GM18499 (cell line): Measurements from ENCODE around the gene FNDC10.
A peak's percentile ranks its signal among the peaks of the same experiment; 100 is the strongest.
"Not testable (repeated sequence)": the region's sequence is repeated elsewhere in the genome, so short reads cannot be mapped to it uniquely, and the experiment has no call there.

Experiments
- ATAC-seq: cut with Tn5 transposase; IDR thresholded peaks from one replicate; pipeline ENCODE4 v1.9.1; 2021; ENCODE audit warnings: moderate number of reproducible peaks; ENCODE audit not compliant: insufficient read depth, unreplicated experiment

FNDC10 gene

DNA sequence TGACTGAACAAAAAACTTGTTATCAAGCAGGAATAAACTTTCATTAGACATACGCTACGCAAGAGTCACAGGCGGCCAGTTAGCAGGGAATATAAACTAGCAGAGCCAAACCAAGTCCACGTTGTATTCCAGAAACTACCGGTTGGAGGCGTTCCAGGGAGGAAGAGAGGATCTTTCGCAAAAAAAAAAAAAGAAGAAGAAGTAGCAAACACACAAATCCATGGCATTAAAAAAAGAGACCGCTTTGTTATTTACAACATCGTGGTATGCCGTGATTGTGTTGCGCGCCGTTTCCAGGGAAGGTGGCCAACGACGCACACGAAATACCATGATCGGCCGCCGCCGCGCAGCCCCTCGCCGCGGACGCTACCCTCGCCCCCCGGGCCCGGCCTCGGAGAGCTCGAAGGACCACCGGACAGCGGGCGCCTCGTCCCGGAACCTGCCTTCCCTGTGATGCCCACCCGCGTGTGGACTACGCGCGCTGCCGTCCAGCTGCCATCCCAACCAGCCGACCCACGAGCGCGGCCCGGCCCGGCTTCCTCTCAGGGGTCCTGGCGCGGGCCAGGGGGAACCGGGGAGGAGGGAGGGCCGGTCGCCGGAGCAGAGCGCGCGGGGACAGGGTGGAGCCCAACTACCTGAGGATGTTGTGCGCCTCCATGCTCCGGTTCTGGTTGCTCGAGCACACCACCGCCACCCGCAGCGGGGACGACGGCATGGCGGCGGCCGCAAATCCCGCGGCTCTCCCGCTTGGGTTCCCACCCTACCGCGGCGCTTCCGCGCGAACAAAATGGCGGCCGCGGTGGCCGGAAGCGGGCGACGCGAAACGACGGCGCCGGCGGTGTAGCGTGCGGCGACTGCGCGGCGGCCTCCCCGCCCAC is 25.9 kb downstream of the FNDC10 start:
- peak; percentile 27 for ATAC-seq

DNA sequence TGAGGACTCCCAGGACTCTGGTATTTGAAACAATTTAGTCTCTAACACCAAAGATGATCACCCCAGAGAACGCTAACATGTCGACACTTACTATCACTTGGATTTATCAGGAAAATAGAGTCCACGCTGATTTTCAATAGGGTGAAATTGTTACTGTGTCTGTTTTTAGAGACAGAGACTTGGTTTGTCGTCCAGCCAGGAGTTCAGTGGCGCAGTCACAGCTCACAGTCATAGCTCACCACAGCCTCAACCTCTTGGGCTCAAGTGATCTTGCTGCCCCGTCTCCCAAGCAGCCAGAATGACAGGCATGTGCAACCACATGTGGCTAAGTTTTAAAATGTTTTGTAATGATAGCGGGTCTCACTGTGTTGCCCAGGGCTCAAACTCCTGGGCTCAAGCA is 30.6 kb downstream of the FNDC10 start:
- no peak for ATAC-seq

DNA sequence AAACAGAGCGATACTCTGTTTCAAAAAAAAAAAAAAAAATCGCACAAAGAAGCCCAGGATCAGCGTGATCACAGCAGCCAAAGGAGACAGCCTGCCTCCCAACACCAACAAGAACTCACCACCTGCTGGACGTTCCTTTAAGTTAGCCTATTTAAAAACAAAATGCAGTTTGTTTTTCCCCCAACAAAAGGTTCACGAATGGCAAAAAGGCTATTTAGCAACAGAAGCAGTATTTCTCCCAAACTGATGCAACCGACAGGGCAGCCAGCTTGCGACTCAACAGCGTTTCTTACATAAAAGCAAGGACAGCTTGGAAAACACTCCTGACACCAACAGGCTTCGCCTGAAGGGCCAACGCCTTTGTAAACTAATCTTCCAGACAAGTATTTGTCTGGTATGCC is 32.0 kb downstream of the FNDC10 start:
- ATAC-seq: no peak

GRCh38 chr1:1567152-1567875 is 32.6 kb downstream of the FNDC10 start:
- ATAC-seq: no peak

- no peak for ATAC-seq
Measured at GRCh38 chr1:1565340-1565739, 34.6 kb downstream of the FNDC10 start.

- no peak for ATAC-seq
Measured at GRCh38 chr1:1564268-1564667, 35.7 kb downstream of the FNDC10 start.

GRCh38 chr1:1563688-1564087 is 36.2 kb downstream of the FNDC10 start:
- no peak for ATAC-seq

DNA sequence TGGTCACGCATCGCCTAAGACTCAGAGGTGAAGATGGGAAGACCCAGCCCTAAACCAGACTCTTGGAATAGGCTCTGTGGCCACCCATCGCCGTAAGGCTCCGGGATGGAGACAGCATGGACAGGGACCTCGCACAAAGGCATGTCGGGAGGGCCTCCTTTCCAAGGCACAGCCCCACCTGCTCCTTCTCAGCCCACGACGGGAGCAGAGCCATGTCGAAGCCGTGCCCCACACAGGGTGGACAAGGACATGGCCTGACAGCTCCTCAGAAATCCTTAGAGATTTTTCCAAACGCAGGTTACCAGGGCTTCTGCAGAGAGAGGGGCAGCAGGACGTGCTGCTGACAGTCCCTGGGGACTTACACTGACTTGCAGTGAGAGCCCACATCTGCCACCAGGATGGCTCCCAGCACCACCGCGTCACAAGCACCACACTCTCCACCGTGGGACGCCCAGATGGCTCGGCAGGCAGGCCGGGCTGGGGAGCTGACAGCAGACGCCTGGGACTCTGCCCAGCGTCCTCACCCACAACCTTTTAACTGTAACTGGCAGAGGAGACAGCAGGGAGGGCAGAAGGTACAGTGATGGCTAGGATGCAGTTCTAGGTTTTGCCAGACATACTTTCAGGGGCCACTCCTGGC is 37.3 kb downstream of the FNDC10 start:
- no peak for ATAC-seq

GRCh38 chr1:1561801-1562470 is 38.0 kb downstream of the FNDC10 start:
- no peak for ATAC-seq

GRCh38 chr1:1560178-1560577 is 39.8 kb downstream of the FNDC10 start:
- ATAC-seq: no peak

DNA sequence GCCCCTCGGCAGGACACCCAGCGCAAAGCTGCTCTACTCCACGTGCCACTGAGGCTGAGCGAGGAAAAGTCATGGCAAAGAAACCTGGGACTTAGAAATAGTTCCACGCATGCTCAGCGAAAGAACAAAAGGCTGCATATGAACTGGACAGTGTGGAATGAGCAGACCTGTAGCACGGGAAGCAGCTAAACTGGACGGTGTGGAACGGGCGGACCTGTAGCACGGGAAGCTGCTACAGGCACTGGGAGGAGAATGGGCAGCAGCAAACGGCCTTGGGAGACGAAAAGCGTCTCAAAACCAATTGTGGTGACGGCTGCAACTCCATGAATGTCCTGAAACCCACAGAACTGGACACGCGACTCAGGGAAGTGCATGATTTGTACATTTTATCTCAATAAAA is 40.9 kb downstream of the FNDC10 start:
- no peak for ATAC-seq

DNA sequence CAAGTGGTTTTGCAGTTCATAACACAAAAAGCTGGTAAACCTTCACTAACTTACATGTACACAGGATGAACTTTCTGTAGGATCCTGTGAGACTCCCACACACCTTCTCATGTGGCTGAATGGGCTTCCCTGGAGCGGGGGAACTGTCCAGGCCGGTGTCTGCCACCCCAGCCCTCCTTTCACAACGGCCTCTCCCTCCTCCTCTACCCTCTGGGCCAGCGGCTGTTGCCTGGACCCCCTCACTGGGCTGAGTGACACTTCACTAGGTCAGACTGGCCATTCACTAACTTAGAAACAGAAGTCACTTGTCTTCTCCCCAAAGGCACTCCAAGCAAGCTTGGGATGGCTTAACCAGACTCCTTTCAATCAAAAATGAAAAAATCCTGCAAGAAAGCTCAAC is 41.3 kb downstream of the FNDC10 start:
- ATAC-seq: no peak

GRCh38 chr1:1557688-1558087 is 42.2 kb downstream of the FNDC10 start:
- ATAC-seq: not testable (repeated sequence)

- ATAC-seq: not testable (repeated sequence)
Measured at GRCh38 chr1:1556961-1557360, 43.0 kb downstream of the FNDC10 start.

DNA sequence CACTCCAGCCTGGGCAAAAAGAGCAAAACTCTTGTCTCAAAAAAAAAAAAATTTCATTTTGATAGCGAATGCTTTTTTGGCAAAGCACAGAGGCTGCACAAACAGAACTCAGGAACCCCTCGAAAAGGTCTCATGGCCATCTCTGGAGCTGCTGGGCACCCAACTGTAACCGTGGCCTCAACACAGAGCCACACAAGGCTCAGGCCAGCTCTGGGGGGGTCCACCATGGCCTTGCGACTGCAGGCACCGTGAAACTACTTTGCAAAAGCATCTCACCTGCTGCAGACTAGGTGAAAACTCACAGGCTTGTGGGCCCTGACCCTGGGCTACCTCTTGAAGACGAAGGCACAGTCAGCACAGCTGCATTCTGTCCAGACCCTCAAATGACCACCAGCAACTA is 43.4 kb downstream of the FNDC10 start:
- ATAC-seq: no peak

GRCh38 chr1:1554926-1555915 is 44.7 kb downstream of the FNDC10 start:
- no peak for ATAC-seq

DNA sequence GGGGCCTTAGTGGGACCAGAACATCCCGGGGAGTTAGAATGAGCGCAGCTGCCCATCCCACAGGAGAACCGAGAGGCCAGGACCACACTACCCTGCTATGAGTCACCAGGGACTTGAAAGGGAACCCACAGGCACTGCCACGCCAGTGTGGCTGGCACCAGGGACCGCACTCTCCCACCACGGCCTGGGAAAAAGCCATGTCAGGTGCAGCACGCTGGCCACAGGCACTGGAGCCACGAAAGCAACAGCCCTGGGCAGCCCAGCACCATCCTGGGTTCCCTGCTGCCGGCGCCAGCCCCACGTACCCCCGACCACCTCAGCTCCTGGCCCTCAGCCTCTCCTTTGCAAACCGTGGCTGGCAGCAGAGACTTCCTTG is 45.4 kb downstream of the FNDC10 start:
- no peak for ATAC-seq

GRCh38 chr1:1553821-1554494 is 46.0 kb downstream of the FNDC10 start:
- ATAC-seq: no peak

DNA sequence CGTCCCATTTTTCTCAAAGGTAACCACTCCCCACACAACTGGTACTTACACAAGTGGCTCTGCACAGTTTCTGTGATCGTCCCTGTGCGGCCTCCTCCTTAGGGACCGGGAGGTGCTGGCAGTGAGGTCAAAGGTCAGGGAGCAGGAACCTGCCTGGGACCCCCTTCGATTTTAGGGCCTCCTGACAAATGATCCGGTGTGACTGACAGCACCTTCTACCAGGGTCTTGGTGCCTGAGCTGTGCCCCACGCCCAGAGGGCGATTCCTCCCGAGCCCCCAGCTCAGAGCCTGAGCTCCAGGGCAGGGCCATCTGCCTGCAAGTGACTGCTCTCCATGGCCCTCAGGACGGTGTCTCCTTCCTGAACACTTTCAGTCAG is 47.7 kb downstream of the FNDC10 start:
- no peak for ATAC-seq
